Stimulated activated CD8-positive, alpha-beta memory T cell treated with anti-CD3 and anti-CD28 coated beads, Interleukin-2, amount 100 ng/mL, for 1 hour (primary cell): Measurements from ENCODE around the gene PPIL6.
A peak's percentile ranks its signal among the peaks of the same experiment; 100 is the strongest.

ENCODE experiments used
- DNase-seq, 2 donors: peaks; one replicate each; pipeline ENCODE4 v3.0.0-alpha.2; 2020; ENCODE audit warnings: low read depth in 2 of 2

Gene PPIL6

GRCh38 chr6:109440331-109441068 lies at the start of gene PPIL6, which contains the start of gene SMPD2:
Gene PPIL6 (minus strand): TSS chr6:109440628. CDS start chr6:109440590, 38 bp downstream.
Gene SMPD2 (plus strand): TSS chr6:109440724. CDS start chr6:109441122, 398 bp downstream.
- DNase-seq = peak; percentile 60 to 61

- DNase-seq = no peak
These were observed 47.6 kb upstream of the PPIL6 start for GRCh38 chr6:109488001-109488400.

GRCh38 chr6:109486068-109486467 lies 45.6 kb upstream of the PPIL6 start:
- DNase-seq = no peak

- no peak for DNase-seq
These were observed 45.0 kb upstream of the PPIL6 start for GRCh38 chr6:109485266-109485935.

- DNase-seq = no peak
These were observed 43.7 kb upstream of the PPIL6 start for GRCh38 chr6:109484122-109484521.

GRCh38 chr6:109483735-109484057 lies 43.3 kb upstream of the PPIL6 start:
- no peak for DNase-seq

- peak; percentile 69 to 80 for DNase-seq
These were observed 42.7 kb upstream of the PPIL6 start, which contains the start of gene ZBTB24 for GRCh38 chr6:109482905-109483734. Gene ZBTB24 (minus strand): TSS chr6:109483219. CDS start chr6:109482026, 1,193 bp downstream.

- DNase-seq = no peak
These were observed 40.6 kb upstream of the PPIL6 start for GRCh38 chr6:109480993-109481480.

GRCh38 chr6:109478841-109479624 lies 38.6 kb upstream of the PPIL6 start:
- no peak for DNase-seq

- DNase-seq = no peak
These were observed 37.9 kb upstream of the PPIL6 start for GRCh38 chr6:109478222-109478805.

GRCh38 chr6:109477725-109478124 lies 37.3 kb upstream of the PPIL6 start:
- no peak for DNase-seq

GRCh38 chr6:109477184-109477583 lies 36.8 kb upstream of the PPIL6 start:
- no peak for DNase-seq

GRCh38 chr6:109475625-109476024 lies 35.2 kb upstream of the PPIL6 start:
- DNase-seq = no peak

- DNase-seq = no peak
These were observed 34.6 kb upstream of the PPIL6 start for GRCh38 chr6:109474995-109475394.

- DNase-seq = no peak
These were observed 32.7 kb upstream of the PPIL6 start for GRCh38 chr6:109473120-109473519.

- no peak for DNase-seq
These were observed 31.9 kb upstream of the PPIL6 start for GRCh38 chr6:109472132-109472995.

GRCh38 chr6:109471105-109471810 lies 30.8 kb upstream of the PPIL6 start:
- no peak for DNase-seq

GRCh38 chr6:109469591-109470189 lies 29.3 kb upstream of the PPIL6 start:
- no peak for DNase-seq

- DNase-seq = no peak
These were observed 27.3 kb upstream of the PPIL6 start for GRCh38 chr6:109467696-109468095.
